Posterior cingulate gyrus (tissue), 11 donors: Measurements from ENCODE around the gene TSC22D3.

Experiments
- DNase-seq, 10 donors: peaks; one replicate each; pipeline versions ENCODE4 v3.0.0 to v3.0.0-alpha.2; 2020 to 2021; ENCODE audit warnings: mixed read lengths in 3 of 10
- intact Hi-C: fragments of 100-400 bp; cut with DNase I; formaldehyde crosslinking; loops from one replicate; pipeline ENCODE4 v1.15.1; 2023

TSC22D3 gene

GRCh38 chrX:107714206-107714891 is 61.2 kb downstream of the TSC22D3 start:
- intact Hi-C loops = loop anchor here (5.0 kb wide), 1 partner anchor 37 kb away; no protein-coding TSS in a partner anchor
- DNase-seq = peak in 1 of 10 donors; percentile 73

- intact Hi-C loops = loop anchor here (5.0 kb wide), 1 partner anchor 36 kb away; no protein-coding TSS in a partner anchor
- DNase-seq = peak in 1 of 10 donors; percentile 49
These were observed 61.9 kb downstream of the TSC22D3 start for GRCh38 chrX:107713543-107714205.

DNA sequence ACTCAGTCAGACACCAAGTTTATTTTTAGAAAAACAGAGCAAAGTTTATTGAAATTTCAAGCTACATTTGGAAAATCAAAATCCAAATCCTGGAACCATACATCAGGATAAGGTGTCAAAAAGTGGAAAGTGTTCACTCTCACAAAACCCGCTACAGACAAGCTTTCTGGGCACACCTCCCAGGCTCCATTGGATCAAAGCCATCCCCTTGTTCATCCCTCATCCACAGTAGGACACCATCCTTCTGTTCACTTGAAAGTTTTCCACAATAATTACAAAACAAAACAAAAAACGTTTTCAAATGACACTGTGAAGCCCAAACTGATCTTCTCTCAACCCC is 62.4 kb downstream of the TSC22D3 start:
- intact Hi-C loops = loop anchor here (5.0 kb wide), 1 partner anchor 36 kb away; no protein-coding TSS in a partner anchor
- DNase-seq = no peak

GRCh38 chrX:107712231-107713202 is 63.1 kb downstream of the TSC22D3 start:
- no peak for DNase-seq
- intact Hi-C loops = loop anchor here (5.0 kb wide), 1 partner anchor 35 kb away; no protein-coding TSS in a partner anchor

DNA sequence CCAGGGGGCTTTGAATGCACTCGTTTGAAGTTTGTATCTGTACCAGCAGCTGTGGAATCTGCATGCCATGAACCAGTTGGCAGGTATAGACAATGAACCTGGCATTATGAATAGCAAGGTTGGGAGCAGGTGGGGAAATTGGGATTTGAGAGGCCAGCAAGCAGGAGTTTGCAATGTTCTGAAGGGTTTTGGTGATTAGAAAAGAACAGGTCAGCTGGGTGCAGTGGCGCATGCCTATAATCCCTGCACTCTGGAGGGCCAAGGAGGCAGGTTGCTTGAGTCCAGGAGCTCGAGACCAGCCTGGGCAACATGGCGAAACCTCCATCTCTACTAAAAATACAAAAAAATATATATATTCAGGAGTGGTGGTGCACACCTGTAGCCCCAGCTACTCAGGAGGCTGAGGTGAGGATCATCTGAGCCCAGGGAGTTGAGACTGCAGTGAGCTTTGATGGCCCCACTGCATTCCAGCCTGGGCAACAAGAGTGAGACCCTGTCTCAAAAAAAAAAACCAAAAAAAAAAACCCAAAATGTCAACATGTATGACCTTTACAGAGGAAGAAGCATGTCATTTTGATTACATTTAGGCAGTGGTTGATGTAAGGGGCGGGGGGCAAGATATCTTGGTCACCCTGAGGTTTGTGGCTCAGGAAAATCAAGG is 63.9 kb downstream of the TSC22D3 start:
- no peak for DNase-seq
- intact Hi-C loops = loop anchor here (5.0 kb wide), 1 partner anchor 34 kb away; no protein-coding TSS in a partner anchor

DNA sequence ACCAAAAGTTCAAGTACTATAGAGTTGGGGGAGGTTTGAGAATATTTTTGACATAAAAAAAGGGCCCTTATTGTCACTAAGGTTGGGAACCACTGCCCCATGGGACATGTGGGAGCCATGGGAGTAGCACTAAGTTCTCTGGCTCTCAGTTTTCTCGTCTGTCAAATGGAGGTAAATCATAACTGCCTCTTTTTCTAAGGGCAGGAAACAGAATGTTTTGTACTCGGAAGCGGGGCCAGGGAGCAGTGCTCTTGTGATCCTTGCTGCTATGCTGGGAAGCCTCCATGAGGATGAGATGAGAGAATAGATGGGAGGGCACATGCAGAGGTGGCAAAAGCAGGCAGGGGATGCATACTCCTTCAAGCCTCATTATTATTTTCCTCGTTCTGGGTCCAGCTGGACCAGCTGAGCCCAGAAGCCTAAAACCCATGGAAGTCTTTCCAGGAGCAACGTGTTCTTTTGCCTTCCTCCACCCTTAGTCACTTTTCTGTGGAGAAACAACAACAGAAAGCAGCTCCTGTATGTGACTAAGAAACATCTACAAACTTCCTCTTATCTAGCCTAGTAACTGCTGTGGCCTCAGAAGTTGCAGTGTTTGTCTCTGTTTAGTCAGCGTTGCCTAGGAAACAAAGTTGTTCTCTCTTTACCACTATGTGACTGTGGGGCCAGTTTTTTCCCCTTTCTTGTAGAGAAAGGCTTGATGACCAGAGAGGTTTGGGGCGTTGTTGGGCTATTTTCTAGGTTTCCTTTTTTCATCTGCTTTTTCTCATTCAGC is 64.8 kb downstream of the TSC22D3 start:
- DNase-seq = no peak
- intact Hi-C loops = loop anchor here (5.0 kb wide), 1 partner anchor 34 kb away; no protein-coding TSS in a partner anchor

DNA sequence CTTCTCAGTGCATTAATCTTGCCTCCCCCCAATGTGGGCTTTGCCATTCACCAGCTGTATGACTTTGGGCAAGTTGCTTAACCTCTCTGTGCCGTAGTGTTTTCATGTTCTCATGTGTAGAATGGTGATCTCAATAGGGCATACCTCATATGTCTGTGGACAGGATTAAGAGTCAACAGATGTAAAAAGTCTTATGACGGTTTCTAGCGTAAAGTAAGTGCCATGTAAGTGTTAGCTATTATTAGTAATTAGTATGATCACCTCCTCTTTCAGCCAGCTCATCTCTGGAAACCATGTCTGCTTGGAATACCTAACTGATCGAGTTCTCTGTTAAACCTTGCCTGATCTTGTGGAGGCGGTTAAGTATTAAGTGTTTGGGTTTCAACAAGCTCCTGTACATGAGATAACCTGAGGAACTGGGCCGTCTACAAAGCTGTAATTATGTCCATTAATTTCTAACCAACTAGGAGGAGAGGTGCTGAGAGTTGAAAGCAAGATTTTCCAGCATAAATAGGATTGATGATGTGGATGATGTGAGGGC is 66.3 kb downstream of the TSC22D3 start:
- intact Hi-C loops = no loop called here
- no peak for DNase-seq

GRCh38 chrX:107708762-107709161 is 66.8 kb downstream of the TSC22D3 start:
- intact Hi-C loops = no loop called here
- DNase-seq = no peak

DNA sequence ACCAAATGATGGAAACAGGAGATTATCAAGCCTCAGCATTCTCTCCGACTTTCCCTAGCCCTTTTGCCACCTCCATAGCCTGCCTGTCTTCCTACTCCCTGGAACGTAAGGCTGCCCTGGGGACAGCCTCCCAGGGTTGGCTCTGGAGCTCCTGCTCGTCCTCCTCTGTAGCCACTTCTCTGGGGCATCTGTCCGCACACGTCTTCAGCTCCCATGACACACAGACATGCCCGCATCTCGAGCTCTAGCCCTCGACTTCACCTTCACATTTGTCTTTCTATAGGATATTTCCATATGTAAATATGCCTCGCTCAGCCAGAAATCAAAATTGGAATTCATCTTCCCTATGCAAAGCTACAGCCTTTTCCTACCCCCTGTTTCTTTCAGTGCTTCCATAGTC is 67.7 kb downstream of the TSC22D3 start:
- no peak for DNase-seq
- intact Hi-C loops = no loop called here

- DNase-seq = no peak
- intact Hi-C loops = no loop called here
These were observed 69.3 kb downstream of the TSC22D3 start for GRCh38 chrX:107706309-107706708.

GRCh38 chrX:107704587-107704986 is 71.0 kb downstream of the TSC22D3 start:
- DNase-seq = no peak
- intact Hi-C loops = no loop called here

- no peak for DNase-seq
- intact Hi-C loops = no loop called here
These were observed 71.4 kb downstream of the TSC22D3 start for GRCh38 chrX:107704181-107704580.

DNA sequence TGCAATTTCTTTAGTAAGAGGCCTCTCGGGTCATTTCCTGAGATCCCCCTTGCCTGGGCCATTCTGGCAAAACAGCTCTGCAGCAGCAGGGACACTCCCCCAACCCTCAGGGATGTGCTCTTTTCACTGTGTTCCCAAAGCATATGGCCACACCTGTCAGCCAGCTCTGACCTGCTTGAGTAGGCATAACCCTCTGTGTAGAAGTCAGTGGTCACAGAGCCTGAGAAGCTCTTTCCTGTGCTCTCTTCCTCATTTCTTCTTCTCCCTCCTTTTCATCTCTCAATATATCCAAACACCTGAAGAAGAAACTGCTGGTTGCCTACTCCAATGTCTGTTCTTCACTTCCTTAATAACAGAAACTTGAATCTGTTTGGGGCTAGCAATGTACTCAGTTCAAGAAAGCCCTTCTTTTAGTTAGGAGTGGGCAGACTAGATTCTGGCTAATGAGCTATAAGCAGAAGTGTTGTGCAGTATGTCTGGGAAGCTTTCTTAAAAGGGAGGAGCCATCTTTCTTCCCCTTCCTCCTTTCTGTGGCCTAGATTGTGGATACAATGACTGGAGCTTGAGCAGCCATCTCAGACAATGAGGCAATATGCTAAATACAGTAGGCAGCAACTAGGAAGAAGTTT is 74.0 kb downstream of the TSC22D3 start:
- DNase-seq = no peak

DNA sequence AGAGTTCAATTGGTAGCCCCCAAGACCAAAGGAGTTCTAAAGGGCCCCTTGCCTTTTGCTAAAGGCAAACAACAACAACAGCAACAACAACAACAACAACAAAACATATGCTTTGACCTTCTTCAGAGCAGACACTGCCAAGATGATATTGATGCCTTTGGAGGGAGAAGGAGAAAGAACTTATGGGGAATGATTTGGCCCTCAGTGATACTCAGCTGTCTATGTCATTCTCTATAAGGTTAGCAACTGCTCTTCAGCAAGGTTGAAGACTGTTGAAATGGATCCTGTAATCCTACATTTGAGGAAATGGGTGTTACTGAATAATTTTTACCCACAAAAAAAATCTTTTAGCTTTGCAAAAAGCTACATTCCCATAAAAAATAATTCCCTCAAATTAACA is 74.8 kb downstream of the TSC22D3 start:
- DNase-seq = no peak

More for the DNA sequence above, 74.0 kb downstream of the TSC22D3 start:
- intact Hi-C loops = no loop called here

GRCh38 chrX:107700317-107700774 is 75.2 kb downstream of the TSC22D3 start:
- intact Hi-C loops = no loop called here
- DNase-seq = no peak

More for the DNA sequence above, 74.8 kb downstream of the TSC22D3 start:
- intact Hi-C loops = no loop called here

- DNase-seq = no peak
- intact Hi-C loops = no loop called here
These were observed 76.0 kb downstream of the TSC22D3 start for GRCh38 chrX:107699616-107700015.

DNA sequence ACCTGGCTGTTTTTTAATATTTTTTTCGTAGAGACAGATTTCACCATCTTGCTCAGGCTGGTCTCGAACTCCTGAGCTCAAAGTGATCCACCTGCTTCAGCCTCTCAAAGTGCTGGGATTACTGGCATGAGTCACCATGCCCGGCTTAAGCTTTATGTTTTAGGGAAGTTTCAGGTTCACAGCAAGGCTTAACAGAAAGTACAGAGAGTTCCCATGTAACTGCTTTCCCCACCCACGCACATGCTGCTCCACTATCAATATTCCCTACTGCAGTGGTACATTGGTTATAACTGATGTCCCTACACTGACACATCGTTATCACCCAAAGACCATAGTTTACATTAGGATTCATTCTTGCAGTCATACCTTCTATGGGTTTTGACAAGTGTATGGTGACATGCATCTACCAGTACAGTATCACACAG is 84.6 kb downstream of the TSC22D3 start:
- no peak for DNase-seq
- intact Hi-C loops = no loop called here

DNA sequence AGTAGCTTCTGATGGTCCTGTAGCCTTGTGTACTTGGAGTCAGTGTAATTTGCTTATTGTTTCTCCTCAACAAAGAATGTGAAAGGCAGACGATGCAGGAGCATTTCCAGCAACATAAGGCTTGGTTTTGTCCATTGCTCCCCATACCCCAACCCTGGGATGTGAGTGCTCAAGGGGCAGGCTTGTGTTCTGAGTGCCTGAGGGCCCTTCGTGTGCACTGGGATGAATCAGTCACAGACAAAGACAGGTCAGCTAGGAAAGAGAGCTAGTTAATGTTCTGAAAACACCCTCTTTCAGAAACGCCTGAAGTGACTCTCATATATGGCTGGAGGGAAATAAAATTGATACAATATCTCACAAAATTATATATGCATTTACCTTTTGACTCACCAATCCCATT is 88.1 kb downstream of the TSC22D3 start:
- intact Hi-C loops = no loop called here
- no peak for DNase-seq

GRCh38 chrX:107686792-107687191 is 88.8 kb downstream of the TSC22D3 start:
- intact Hi-C loops = no loop called here
- no peak for DNase-seq
